ENCODE results near the gene USP22. TPM values are rescaled to one million over a fixed set of nuclear protein-coding genes. Genes with fewer than 3 reads are reported as not detected.

Gene USP22
- total and polyA plus RNA-seq, 10 donors, result 21.7 to 200 (median 156) TPM

DNA sequence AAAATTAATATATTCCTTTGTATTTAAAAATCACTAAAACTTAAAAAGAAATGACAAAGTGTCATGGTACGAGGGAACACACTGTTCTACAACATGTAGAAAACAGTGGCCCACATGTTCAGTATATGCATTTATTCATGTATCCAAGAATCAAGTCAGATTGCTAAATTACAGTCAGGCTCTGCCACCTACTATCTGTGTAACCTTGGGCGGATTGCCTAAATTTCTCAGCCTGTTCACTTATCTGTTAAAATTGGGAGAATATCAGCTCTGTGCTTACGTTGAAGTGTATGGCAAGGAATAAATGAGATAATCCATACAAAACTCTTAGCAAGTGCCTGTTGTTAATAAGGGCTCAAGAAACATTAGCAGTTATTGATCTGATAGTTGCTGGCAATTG, 3.4 kb upstream of the USP22 start:
- intact Hi-C loops (cut with DNase I; ENCODE audit: low total_unique reads), result no loop called here
- DNase-seq, result no peak
- no peaks in the 10 kb centered on the region for H3K27me3 ChIP-seq (replicated peaks in 1 of 7)
- no peaks in the 10 kb centered on the region for H3K36me3 ChIP-seq
- no peak for TF ChIP-seq POLR2AphosphoS5 (IDR thresholded peaks at IDR 0.05)
- TF ChIP-seq, protein P1, sequence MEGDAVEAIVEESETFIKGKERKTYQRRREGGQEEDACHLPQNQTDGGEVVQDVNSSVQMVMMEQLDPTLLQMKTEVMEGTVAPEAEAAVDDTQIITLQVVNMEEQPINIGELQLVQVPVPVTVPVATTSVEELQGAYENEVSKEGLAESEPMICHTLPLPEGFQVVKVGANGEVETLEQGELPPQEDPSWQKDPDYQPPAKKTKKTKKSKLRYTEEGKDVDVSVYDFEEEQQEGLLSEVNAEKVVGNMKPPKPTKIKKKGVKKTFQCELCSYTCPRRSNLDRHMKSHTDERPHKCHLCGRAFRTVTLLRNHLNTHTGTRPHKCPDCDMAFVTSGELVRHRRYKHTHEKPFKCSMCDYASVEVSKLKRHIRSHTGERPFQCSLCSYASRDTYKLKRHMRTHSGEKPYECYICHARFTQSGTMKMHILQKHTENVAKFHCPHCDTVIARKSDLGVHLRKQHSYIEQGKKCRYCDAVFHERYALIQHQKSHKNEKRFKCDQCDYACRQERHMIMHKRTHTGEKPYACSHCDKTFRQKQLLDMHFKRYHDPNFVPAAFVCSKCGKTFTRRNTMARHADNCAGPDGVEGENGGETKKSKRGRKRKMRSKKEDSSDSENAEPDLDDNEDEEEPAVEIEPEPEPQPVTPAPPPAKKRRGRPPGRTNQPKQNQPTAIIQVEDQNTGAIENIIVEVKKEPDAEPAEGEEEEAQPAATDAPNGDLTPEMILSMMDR (IDR thresholded peaks at IDR 0.05 in 8 of 11, conservative IDR thresholded peaks at IDR 0.05 in 3 of 11), result no peak
- no peak for TF ChIP-seq POLR2A (IDR thresholded peaks at IDR 0.05)
- WGBS, 5 donors, result 86 to 91% (median 86%) methylated on average over 3 of the region's 3 CpGs
- no peaks in the 10 kb centered on the region for H3K9me3 ChIP-seq
- H3K4me1 ChIP-seq, result peaks cover 7 to 27% (median 16%) of the 10 kb centered on the region in 6 donors
- no peak overlapping the region for H3K4me3 ChIP-seq
- H3K27ac ChIP-seq, result no peak overlapping the region

DNA sequence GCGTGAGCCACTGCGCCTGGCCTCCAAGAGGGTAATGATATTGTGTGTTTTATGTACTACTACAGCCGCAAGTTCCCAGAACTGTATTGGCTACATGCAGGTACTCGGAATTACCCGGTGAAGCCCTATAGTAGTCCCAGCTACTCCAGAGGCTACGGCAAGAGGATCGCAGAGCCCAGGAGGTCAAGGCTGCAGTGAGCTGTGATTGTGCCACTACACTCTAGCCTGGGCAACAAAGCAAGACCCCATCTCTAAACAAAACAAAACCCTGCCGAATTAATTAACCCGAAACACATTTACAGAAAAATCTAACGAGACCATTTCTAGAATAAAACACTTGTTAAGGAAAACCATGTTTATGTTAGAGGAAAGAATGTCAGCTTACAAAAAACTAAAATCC, 2.2 kb upstream of the USP22 start:
- TF ChIP-seq, protein P1 (IDR thresholded peaks at IDR 0.05 in 8 of 11, conservative IDR thresholded peaks at IDR 0.05 in 3 of 11), result no peak
- TF ChIP-seq POLR2AphosphoS5 (IDR thresholded peaks at IDR 0.05) (no peak), POLR2A (IDR thresholded peaks at IDR 0.05) (no peak)
- Histone ChIP-seq H3K4me1 (peaks cover 12 to 35% (median 28%) of the 10 kb centered on the region in 6 donors), H3K27ac (no peak overlapping the region), H3K27me3 (replicated peaks in 1 of 7) (no peaks in the 10 kb centered on the region), H3K36me3 (no peaks in the 10 kb centered on the region), H3K9me3 (no peaks in the 10 kb centered on the region), H3K4me3 (no peak overlapping the region)
- DNase-seq, result no peak
- WGBS, 5 donors, result 95 to 98% (median 98%) methylated on average over 10 of the region's 10 CpGs
- intact Hi-C loops (cut with DNase I; ENCODE audit: low total_unique reads), result no loop called here

DNA sequence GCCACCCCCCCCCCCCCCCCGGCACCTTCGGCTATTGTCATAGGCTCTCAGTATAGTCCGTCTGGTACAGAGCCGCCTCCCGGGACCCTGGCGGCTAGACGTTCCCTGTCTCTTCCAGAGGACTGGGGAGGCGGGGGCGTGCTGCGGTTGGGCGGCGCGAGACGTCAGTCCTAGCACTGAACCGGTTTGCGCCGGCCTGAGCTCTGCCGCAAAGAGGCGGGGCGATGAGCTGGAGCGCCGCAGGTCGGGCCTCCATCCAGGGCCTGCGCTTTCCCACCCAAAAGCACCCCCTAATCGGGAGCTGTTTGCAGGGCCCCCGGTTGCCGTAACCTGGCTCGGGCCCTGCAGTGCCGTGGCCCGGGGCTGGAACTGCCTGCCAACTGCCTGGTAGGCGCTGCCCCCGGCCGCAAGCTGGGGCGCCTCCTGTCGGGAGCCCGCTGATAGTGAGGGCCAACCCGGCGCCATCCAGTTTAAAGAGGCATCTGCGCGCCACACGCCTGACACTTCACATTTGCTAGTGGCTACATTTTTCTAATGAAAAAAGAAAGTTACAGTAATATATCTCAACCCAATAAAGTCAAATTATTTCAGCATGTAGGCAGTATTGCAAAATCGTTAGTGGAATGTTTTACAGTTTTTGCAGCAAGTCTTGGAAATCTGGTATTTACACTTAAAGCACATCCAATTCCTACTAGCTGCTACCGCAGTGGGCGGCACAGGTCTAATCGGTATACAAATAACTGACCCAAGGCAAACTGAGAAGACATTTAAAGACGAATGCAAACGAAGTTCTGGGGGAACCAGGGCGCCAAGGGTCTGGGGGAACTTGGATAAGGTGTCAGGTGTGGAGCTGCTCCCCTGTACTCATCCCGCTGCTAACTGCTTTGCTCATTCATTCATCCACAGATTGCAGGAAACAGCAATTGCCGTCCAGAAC, 753 bp upstream of the USP22 start:
- H3K27ac ChIP-seq, result peak overlapping the region; percentile 98 to 100 (median 100)
- peak overlapping the region; percentile 42 to 99 (median 61) for H3K4me3 ChIP-seq
- WGBS, 5 donors, result 4 to 9% (median 4%) methylated on average over 24 to 49 of the region's 50 CpGs
- H3K4me1 ChIP-seq, result peaks cover 17 to 49% (median 42%) of the 10 kb centered on the region in 6 donors
- DNase-seq, result peak; percentile 99
- H3K9me3 ChIP-seq, result no peaks in the 10 kb centered on the region
- peaks cover 0 to 8% (median 0%) of the 10 kb centered on the region in 6 donors for H3K36me3 ChIP-seq
- intact Hi-C loops (cut with DNase I; ENCODE audit: low total_unique reads), result no loop called here
- H3K27me3 ChIP-seq (replicated peaks in 1 of 7), result no peaks in the 10 kb centered on the region
- TF ChIP-seq POLR2AphosphoS5 (IDR thresholded peaks at IDR 0.05) (peak; percentile 76 to 90 (median 88)), POLR2A (IDR thresholded peaks at IDR 0.05) (peak in 1 of 3 donors; percentile 52)
- TF ChIP-seq, protein P1 (IDR thresholded peaks at IDR 0.05 in 8 of 11, conservative IDR thresholded peaks at IDR 0.05 in 3 of 11), result peak; percentile 75 to 93 (median 88)

Data from spleen (tissue), 11 donors.